ENCODE measurements around the gene PGK1. TPM values are rescaled to one million over a fixed set of nuclear protein-coding genes. Genes with fewer than 3 reads are reported as not detected.

PGK1 gene
- total and polyA plus RNA-seq, 10 donors, result 69.9 to 355 (median 199) TPM

- Histone ChIP-seq H3K27ac (no peak overlapping the region), H3K9me3 (no peaks in the 10 kb centered on the region), H3K4me3 (no peak overlapping the region), H3K36me3 (no peaks in the 10 kb centered on the region), H3K4me1 (no peaks in the 10 kb centered on the region), H3K27me3 (replicated peaks in 1 of 7) (no peaks in the 10 kb centered on the region)
- 68 to 100% (median 83%) methylated on average over 1 of the region's 1 CpG for WGBS, 5 donors
- TF ChIP-seq POLR2AphosphoS5 (IDR thresholded peaks at IDR 0.05) (no peak), CTCF (IDR thresholded peaks at IDR 0.05 in 8 of 11, conservative IDR thresholded peaks at IDR 0.05 in 3 of 11) (no peak), POLR2A (IDR thresholded peaks at IDR 0.05) (no peak)
- intact Hi-C loops (cut with DNase I; ENCODE audit: low total_unique reads), result no loop called here
- DNase-seq, result no peak
Observed at GRCh38 chrX:78165425-78165824, 61.4 kb downstream of the PGK1 start.

GRCh38 chrX:78168065-78168464 is 64.0 kb downstream of the PGK1 start:
- Histone ChIP-seq H3K27me3 (replicated peaks in 1 of 7) (no peaks in the 10 kb centered on the region), H3K36me3 (no peaks in the 10 kb centered on the region), H3K4me3 (no peak overlapping the region), H3K27ac (no peak overlapping the region), H3K4me1 (no peaks in the 10 kb centered on the region), H3K9me3 (no peaks in the 10 kb centered on the region)
- intact Hi-C loops (cut with DNase I; ENCODE audit: low total_unique reads), result no loop called here
- no peak for DNase-seq
- no peak for TF ChIP-seq POLR2AphosphoS5 (IDR thresholded peaks at IDR 0.05)
- no peak for TF ChIP-seq CTCF (IDR thresholded peaks at IDR 0.05 in 8 of 11, conservative IDR thresholded peaks at IDR 0.05 in 3 of 11)
- no peak for TF ChIP-seq POLR2A (IDR thresholded peaks at IDR 0.05)

Other genes starting within 250 kb of the PGK1 start
- 10 to 100 TPM; 41.7 to 59.9 (median 45.6) TPM for gene MAGT1, start 208.8 kb upstream of the PGK1 start, total RNA-seq
- gene MAGT1, start 208.8 kb upstream of the PGK1 start, polyA plus RNA-seq, result 10 to 100 TPM in 2 of 3 donors, 1 to 10 TPM in 1; 7.4 to 12.9 (median 12.7) TPM
- 100 to 1,000 TPM; 101 to 259 (median 130) TPM for gene COX7B, start 204.8 kb upstream of the PGK1 start, total RNA-seq
- gene COX7B, start 204.8 kb upstream of the PGK1 start, polyA plus RNA-seq, result 100 to 1,000 TPM; 372 to 504 (median 462) TPM
- gene ATP7A, start 193.6 kb upstream of the PGK1 start, total RNA-seq, result 10 to 100 TPM; 12.7 to 18.8 (median 16.7) TPM
- 1 to 10 TPM; 1.4 to 1.5 (median 1.5) TPM for gene ATP7A, start 193.6 kb upstream of the PGK1 start, polyA plus RNA-seq
- not detected for gene PGAM4, start 134.6 kb upstream of the PGK1 start, total RNA-seq
- gene PGAM4, start 134.6 kb upstream of the PGK1 start, polyA plus RNA-seq, result not detected
- gene TAF9B, start 35.4 kb downstream of the PGK1 start, total RNA-seq, result 10 to 100 TPM in 6 of 7 donors, 1 to 10 TPM in 1; 9.8 to 16.0 (median 13.8) TPM
- 1 to 10 TPM; 7.0 to 9.9 (median 7.4) TPM for gene TAF9B, start 35.4 kb downstream of the PGK1 start, polyA plus RNA-seq
- 10 to 100 TPM; 15.0 to 31.5 (median 18.8) TPM for gene CYSLTR1, start 223.4 kb downstream of the PGK1 start, total RNA-seq
- 10 to 100 TPM; 10.5 to 11.4 (median 10.7) TPM for gene CYSLTR1, start 223.4 kb downstream of the PGK1 start, polyA plus RNA-seq